SU-DHL-6 (cell line): ENCODE results near the gene DAPP1.

ENCODE experiments used
- EZH2phosphoT487 ChIP-seq: fragments of 200-600 bp; sonication (generic), shearing (Covaris generic); conservative IDR thresholded peaks from 2 replicates; pipeline ENCODE4 v1.6.1; 2018; ENCODE audit warnings: mild to moderate bottlenecking, antibody characterized with exemption, low read length, moderate library complexity, mixed read lengths
- TF ChIP-seq, protein P1 (sequence below): fragments of 200-600 bp; sonication (generic); IDR thresholded peaks from one replicate; pipeline ENCODE4 v1.5.1; 2017; ENCODE audit warnings: antibody characterized with exemption, mild to moderate bottlenecking, low read length, moderate library complexity; ENCODE audit not compliant: insufficient read depth, poor library complexity, severe bottlenecking

DNA sequence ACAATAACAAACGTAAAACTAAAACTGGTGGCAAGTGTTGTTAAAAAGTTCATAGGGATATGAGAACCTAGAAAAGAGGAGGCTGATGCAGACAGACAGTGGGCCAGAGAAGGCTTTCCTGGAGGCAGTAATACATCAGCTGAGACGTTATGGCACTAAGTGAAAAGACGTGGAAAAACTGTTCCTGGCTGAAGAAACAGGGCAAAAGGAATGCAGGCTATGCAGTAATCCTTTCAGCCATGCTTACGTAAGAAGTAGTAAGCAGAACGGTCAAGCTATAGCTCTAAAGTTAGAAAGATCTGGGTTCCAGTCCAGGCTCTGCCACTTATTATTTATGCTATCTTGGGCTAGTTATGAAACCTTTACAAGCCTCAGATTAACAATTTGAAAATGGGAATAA is 71.2 kb downstream of the DAPP1 start:
- TF ChIP-seq, protein P1, sequence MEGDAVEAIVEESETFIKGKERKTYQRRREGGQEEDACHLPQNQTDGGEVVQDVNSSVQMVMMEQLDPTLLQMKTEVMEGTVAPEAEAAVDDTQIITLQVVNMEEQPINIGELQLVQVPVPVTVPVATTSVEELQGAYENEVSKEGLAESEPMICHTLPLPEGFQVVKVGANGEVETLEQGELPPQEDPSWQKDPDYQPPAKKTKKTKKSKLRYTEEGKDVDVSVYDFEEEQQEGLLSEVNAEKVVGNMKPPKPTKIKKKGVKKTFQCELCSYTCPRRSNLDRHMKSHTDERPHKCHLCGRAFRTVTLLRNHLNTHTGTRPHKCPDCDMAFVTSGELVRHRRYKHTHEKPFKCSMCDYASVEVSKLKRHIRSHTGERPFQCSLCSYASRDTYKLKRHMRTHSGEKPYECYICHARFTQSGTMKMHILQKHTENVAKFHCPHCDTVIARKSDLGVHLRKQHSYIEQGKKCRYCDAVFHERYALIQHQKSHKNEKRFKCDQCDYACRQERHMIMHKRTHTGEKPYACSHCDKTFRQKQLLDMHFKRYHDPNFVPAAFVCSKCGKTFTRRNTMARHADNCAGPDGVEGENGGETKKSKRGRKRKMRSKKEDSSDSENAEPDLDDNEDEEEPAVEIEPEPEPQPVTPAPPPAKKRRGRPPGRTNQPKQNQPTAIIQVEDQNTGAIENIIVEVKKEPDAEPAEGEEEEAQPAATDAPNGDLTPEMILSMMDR: no peak
- TF ChIP-seq EZH2phosphoT487: no peak
